Activated naive CD8-positive, alpha-beta T cell treated with anti-CD3 and anti-CD28 coated beads, Interleukin-2, amount 50 U/mL, for 24 hours (primary cell): ENCODE results near the gene MIEF1.
"Not testable (repeated sequence)": the region's sequence is repeated elsewhere in the genome, so short reads cannot be mapped to it uniquely, and the experiment has no call there.

ENCODE experiments used
- ATAC-seq: fragments of 150-1000 bp; cut with Tn5 transposase; one replicate; pipeline ENCODE4 v1.10.0; 2021
- DNase-seq: peaks from one replicate; pipeline ENCODE4 v3.0.0; 2021
- H3K27ac Mint-ChIP-seq: one replicate; pipeline ENCODE4 v1.8.0; 2021; ENCODE audit warnings: mild to moderate bottlenecking, mixed read lengths
- H3K27me3 Mint-ChIP-seq: one replicate; pipeline ENCODE4 v1.8.0; 2021; ENCODE audit warnings: mixed read lengths
- H3K36me3 Mint-ChIP-seq: one replicate; pipeline ENCODE4 v1.8.0; 2021; ENCODE audit warnings: low read depth, mixed read lengths
- H3K4me1 Mint-ChIP-seq: one replicate; pipeline ENCODE4 v1.8.0; 2021; ENCODE audit warnings: mixed read lengths
- H3K4me3 Mint-ChIP-seq: one replicate; pipeline ENCODE4 v1.8.0; 2021; ENCODE audit warnings: mild to moderate bottlenecking, moderate library complexity, mixed read lengths
- H3K9me3 Mint-ChIP-seq: one replicate; pipeline ENCODE4 v1.8.0; 2021; ENCODE audit warnings: mixed read lengths

The MIEF1 gene

DNA sequence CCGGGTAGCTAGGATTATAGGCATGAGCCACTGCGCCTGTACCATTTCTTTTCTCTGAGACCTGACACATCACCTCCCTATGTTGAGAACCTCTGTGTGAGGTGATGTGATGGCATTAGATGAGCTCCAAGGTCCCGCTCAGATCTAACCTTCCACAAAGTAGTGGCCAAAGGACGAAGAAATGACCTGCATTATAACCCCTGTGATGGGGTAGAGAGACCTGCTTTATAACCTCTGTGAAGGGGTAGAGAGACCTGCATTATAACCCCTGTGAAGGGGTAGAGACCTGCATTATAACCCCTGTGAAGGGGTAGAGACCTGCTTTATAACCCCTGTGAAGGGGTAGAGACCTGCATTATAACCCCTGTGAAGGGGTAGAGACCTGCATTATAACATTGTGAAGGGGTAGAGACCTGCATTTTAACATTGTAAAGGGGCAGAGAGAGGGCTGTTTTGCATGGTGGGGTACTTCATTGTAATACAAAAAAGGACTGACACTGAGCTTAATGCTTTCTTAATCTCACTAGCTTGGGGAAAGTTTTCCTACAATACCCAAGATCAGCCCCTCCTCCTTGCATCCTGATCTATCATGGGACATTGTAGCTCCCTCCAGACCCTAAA is 8.5 kb downstream of the MIEF1 start:
- H3K27me3 Mint-ChIP-seq = no peaks in the 10 kb centered on the region
- peaks cover 34% of the 10 kb centered on the region for H3K4me1 Mint-ChIP-seq
- H3K27ac Mint-ChIP-seq = no peak overlapping the region
- H3K9me3 Mint-ChIP-seq = no peaks in the 10 kb centered on the region
- ATAC-seq = no peak
- no peak for DNase-seq
- peaks cover 69% of the 10 kb centered on the region for H3K36me3 Mint-ChIP-seq
- no peak overlapping the region for H3K4me3 Mint-ChIP-seq

DNA sequence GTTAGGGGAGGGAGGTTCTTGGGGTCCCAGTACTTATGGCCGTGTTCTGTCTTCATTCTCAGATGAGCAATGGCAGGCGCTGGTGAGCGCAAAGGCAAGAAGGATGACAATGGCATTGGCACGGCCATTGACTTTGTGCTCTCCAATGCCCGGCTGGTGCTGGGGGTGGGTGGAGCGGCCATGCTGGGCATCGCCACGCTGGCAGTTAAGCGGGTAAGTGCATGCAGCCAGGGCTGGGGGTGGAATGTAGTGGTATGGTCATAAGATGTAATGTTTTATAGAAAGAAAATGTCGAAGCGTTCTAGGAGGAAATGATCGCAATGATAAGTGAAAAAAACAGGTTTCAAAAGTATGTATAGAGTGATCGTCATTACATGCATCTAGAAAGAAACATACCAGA is 9.1 kb downstream of the MIEF1 start:
- H3K4me1 Mint-ChIP-seq = peaks cover 37% of the 10 kb centered on the region
- peaks cover 68% of the 10 kb centered on the region for H3K36me3 Mint-ChIP-seq
- no peak overlapping the region for H3K4me3 Mint-ChIP-seq
- ATAC-seq (no peak), DNase-seq (no peak)
- no peaks in the 10 kb centered on the region for H3K27me3 Mint-ChIP-seq
- H3K9me3 Mint-ChIP-seq = no peaks in the 10 kb centered on the region
- H3K27ac Mint-ChIP-seq = no peak overlapping the region

DNA sequence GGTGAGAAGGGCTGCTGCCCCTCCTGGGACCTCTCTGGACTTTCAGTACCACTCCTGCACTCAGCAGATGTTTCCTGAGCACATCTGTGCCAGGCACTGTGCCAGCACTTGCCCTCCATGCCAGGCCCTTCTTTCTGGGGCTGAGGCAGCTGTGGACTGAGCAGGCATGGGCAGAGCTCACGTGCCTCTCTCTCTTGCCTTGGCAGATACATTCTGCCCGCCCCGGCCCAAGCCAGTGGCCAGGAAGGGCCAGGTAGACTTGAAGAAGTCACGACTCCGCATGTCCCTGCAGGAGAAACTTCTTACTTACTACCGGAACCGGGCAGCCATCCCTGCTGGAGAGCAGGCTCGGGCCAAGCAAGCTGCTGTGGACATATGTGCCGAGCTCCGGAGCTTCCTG is 9.9 kb downstream of the MIEF1 start:
- ATAC-seq (no peak), DNase-seq (no peak)
- no peak overlapping the region for H3K27ac Mint-ChIP-seq
- peaks cover 35% of the 10 kb centered on the region for H3K4me1 Mint-ChIP-seq
- H3K27me3 Mint-ChIP-seq = no peaks in the 10 kb centered on the region
- no peaks in the 10 kb centered on the region for H3K9me3 Mint-ChIP-seq
- no peak overlapping the region for H3K4me3 Mint-ChIP-seq
- H3K36me3 Mint-ChIP-seq = peaks cover 61% of the 10 kb centered on the region

DNA sequence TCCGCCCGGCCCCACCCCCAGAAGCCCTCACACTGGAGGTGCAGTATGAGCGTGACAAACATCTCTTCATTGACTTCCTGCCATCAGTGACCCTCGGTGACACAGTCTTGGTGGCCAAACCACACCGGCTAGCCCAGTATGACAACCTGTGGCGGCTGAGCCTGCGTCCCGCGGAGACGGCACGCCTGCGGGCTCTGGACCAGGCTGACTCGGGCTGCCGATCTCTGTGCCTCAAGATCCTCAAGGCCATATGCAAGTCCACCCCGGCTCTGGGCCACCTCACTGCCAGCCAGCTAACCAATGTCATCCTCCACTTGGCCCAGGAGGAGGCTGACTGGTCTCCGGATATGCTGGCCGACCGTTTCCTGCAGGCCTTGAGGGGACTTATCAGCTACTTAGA is 11.7 kb downstream of the MIEF1 start:
- ATAC-seq = no peak
- Mint-ChIP-seq H3K36me3 (peaks cover 56% of the 10 kb centered on the region), H3K4me3 (no peak overlapping the region)

DNA sequence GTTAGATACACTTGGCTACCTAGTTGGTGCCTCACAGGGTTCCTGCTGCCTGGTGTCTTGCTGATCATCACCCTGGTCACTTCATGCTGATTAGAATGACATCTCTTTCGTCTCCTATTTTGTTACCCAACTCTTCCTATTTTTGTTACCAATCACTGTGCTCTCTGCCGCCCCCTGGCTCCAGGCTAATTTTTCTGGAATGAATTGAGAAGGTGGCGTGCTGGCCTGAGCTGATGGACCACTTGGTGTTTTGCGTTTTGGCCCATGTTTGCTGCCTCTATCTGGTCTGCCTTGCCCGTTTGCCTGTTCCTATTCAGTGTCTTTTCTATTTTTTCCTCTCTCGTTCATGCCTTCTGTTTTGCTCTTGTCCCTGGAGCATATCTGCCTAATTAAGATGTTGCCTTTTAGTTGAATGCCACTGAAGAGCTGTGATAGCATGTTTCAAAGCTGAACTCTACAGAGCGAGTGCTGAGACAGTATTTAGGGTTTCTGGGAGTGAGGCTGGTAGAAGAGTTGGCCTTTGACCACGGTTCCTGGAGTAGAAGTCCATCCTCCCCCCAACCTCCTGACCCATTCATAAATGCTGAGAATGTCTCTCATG is 12.4 kb downstream of the MIEF1 start:
- peak overlapping the region; percentile 28 for H3K27ac Mint-ChIP-seq
- peaks cover 42% of the 10 kb centered on the region for H3K4me1 Mint-ChIP-seq
- no peak for ATAC-seq
- H3K4me3 Mint-ChIP-seq = no peak overlapping the region
- no peaks in the 10 kb centered on the region for H3K9me3 Mint-ChIP-seq
- no peaks in the 10 kb centered on the region for H3K27me3 Mint-ChIP-seq
- peak; percentile 60 for DNase-seq
- peaks cover 52% of the 10 kb centered on the region for H3K36me3 Mint-ChIP-seq

More for the DNA sequence above, 11.7 kb downstream of the MIEF1 start:
- Mint-ChIP-seq H3K27ac (no peak overlapping the region), H3K9me3 (no peaks in the 10 kb centered on the region), H3K4me1 (peaks cover 36% of the 10 kb centered on the region), H3K27me3 (no peaks in the 10 kb centered on the region)
- no peak for DNase-seq

DNA sequence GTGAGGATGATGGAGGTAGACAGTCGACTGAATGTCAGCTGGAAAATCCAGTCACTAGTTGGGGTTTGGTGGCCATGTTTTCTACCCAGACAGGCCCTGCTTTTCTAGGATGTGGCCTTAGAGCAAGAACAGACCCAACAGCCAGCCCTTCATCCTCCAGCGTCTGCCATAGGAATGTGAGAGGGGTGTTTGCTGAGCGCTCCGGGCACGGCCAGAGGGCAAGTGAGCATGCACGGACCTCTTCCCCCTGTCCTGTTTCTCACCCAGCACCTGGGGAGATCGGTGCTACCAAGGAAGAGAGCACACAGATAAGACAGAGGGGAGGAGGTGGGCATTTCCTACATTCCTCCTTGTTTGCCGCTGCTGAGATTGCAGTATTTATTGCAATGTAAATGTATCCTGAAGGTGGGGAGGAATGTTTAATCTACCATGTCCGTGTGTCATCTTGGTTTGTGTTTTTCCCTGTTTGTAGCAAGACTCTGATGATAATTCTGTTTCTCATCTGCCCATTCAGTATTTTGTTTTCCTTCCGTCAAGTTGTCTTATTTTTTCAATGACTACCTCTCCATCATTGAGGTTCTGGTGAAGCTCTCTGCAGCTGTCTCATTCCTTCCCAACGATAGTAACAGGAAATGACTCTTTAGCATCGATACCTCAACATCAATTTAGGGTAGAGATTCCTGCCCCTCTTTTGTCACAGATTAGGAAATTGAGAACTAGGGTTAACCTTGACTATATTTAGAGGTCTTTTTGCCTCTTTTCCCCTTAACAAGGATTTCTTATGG is 13.4 kb downstream of the MIEF1 start:
- Mint-ChIP-seq H3K36me3 (peaks cover 51% of the 10 kb centered on the region), H3K4me3 (no peak overlapping the region), H3K27ac (peak overlapping the region; percentile 34)

DNA sequence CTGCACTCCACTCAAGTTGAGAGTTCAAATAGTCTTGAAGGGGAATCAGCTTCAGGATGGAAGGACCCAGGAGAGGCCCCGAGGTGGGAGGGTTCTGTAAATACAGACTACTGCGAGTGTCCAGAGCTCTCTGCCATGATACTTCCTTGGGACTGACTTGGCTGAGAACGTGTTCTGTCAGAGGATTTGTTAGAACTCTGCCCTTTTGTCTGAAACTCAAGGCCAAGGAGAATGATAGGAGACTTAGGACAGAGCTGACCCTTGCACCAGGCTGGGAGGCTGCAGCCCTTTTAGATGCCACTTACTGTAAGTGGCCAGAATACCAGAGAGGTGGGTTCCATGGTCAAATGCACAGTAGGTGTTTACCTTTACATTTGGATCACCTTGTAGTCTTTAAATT is 15.4 kb downstream of the MIEF1 start:
- Mint-ChIP-seq H3K4me1 (peaks cover 58% of the 10 kb centered on the region), H3K4me3 (no peak overlapping the region), H3K36me3 (peaks cover 54% of the 10 kb centered on the region), H3K27me3 (peaks cover 3% of the 10 kb centered on the region), H3K9me3 (no peaks in the 10 kb centered on the region), H3K27ac (peak overlapping the region; percentile 64)
- DNase-seq (no peak), ATAC-seq (no peak)

More for the DNA sequence above, 13.4 kb downstream of the MIEF1 start:
- Mint-ChIP-seq H3K9me3 (no peaks in the 10 kb centered on the region), H3K27me3 (peaks cover 3% of the 10 kb centered on the region), H3K4me1 (peaks cover 47% of the 10 kb centered on the region)
- no peak for DNase-seq
- no peak for ATAC-seq

DNA sequence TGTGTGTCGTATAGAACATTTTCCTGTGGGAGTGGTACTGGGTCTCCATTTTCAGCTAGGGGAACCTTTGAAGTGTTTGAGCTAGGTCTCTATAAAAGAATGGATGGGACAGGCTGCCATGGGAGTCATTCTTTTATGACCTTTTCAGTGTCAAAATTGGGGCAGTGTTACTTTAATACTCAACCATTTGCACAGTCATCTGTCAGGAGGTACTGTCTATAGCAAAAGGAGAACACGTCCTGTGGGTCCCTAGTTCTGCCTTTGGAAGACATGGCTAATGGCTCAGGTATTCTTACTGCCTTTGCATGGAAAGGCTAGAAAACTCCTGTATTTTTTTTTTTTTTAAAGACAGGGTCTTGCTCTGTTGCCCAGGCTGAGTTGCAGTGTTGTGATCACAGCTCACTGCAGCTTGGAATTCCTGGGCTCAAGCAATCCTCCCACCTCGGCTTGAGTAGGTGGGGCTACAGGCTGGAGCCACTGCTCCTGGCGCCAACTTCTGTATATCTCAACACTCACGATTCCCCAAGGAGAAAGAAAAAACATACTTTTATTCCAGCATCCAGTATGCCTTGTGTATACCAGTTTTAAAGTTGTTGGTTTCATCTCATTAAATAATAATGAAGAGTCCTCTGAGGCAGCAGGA is 16.2 kb downstream of the MIEF1 start:
- no peak for ATAC-seq
- DNase-seq = no peak
- H3K27ac Mint-ChIP-seq = peak overlapping the region; percentile 100
- H3K9me3 Mint-ChIP-seq = no peaks in the 10 kb centered on the region
- H3K27me3 Mint-ChIP-seq = peaks cover 3% of the 10 kb centered on the region
- peaks cover 58% of the 10 kb centered on the region for H3K36me3 Mint-ChIP-seq
- peak overlapping the region; percentile 95 for H3K4me3 Mint-ChIP-seq
- peaks cover 66% of the 10 kb centered on the region for H3K4me1 Mint-ChIP-seq

DNA sequence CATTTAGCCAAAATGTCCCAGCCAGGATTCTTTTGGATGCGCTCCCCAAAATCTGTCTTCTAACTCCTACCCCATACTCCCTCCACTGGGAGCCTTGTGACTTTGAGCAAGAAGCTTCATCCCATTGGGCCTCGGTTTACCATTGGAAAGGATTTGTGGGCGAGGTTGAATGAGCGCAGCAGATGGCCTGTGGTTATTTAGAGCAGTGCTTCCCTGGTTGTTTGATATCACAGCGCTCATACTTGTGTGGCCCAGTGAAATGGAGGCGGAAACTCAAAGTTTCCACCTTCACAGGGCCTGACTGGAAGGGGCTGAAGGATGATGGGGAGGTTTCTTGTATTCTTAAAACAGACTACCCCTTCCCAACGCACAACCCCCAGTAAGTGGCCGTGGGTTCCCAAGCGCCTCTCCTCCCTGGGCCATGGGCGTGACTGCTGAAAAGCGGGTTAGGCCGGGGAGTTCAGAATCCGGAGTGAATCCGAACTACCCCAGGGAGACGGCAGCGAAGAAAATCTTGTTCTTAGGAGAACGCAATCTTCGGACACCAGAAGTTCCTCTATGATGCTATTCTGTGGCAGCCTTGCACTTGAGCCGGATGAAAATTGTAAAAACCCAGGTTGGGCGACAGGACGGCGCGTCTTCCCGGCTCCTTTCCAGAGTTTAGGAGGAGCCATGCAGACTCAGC is 17.0 kb downstream of the MIEF1 start:
- peaks cover 60% of the 10 kb centered on the region for H3K36me3 Mint-ChIP-seq
- DNase-seq (peak; percentile 43), ATAC-seq (peak; percentile 12)

DNA sequence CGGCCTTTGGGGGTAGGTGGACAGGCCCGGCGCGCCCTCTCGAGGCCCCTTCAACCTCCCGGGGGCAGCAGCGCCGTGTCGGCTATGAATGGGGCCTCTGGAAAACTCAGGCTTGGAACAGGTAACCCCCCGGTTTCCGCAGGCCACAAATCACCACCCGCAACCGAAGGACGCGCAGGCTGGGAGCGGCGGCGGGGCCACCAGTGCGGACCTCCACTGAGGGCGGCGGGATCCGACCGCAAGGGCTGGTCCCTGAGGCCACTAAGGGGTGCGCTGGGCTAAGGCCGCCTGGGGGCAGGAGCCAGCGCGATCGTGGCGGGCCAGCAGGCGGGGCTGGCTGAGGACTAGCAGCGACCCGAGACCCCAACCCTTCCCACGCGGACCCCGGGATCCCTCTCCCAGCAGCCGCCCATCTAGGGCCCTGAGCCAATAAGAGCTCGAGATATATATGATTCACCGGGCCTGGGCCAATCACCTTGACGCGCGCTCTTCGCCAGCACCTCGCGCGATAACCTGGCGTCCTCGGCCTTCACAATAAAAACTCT is 17.7 kb downstream of the MIEF1 start:
- H3K9me3 Mint-ChIP-seq = no peaks in the 10 kb centered on the region

More for the DNA sequence above, 17.0 kb downstream of the MIEF1 start:
- H3K4me3 Mint-ChIP-seq = peak overlapping the region; percentile 95
- peaks cover 71% of the 10 kb centered on the region for H3K4me1 Mint-ChIP-seq
- H3K27me3 Mint-ChIP-seq = peaks cover 3% of the 10 kb centered on the region
- peak overlapping the region; percentile 100 for H3K27ac Mint-ChIP-seq
- no peaks in the 10 kb centered on the region for H3K9me3 Mint-ChIP-seq

DNA sequence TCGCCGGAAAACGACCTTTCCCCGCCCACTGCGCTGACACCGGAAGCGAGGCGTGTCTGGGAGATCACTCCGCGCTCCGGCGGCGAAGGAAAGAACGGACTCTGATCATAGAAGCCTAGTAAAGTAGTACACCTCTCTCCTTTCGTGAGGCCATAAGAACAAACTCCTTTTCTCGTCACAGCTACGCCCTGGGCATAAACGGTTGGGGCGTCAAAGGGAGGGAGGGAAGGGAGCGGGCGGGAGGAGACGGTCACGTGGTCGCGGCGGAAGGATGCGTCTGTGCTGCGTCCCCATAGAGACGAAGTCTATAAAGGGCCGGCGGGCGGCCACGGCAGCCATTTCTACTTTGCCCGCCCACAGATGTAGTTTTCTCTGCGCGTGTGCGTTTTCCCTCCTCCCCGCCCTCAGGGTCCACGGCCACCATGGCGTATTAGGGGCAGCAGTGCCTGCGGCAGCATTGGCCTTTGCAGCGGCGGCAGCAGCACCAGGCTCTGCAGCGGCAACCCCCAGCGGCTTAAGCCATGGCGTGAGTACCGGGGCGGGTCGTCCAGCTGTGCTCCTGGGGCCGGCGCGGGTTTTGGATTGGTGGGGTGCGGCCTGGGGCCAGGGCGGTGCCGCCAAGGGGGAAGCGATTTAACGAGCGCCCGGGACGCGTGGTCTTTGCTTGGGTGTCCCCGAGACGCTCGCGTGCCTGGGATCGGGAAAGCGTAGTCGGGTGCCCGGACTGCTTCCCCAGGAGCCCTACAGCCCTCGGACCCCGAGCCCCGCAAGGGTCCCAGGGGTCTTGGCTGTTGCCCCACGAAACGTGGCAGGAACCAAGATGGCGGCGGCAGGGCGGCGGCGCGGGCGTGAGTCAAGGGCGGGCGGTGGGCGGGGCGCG is 18.4 kb downstream of the MIEF1 start, which contains the start of gene ATF4:
ATF4 (plus strand) TSS at position 337 of the 880 bp plus-strand sequence. CDS start 884 bp downstream, outside the sequence.
- H3K4me1 Mint-ChIP-seq = peaks cover 71% of the 10 kb centered on the region
- H3K36me3 Mint-ChIP-seq = peaks cover 63% of the 10 kb centered on the region
- no peaks in the 10 kb centered on the region for H3K9me3 Mint-ChIP-seq
- H3K4me3 Mint-ChIP-seq = peak within 1 kb of the TSS; percentile 95
- peaks cover 3% of the 10 kb centered on the region for H3K27me3 Mint-ChIP-seq
- ATAC-seq (peak; percentile 20), DNase-seq (peak; percentile 92)
- peak within 1 kb of the TSS; percentile 100 for H3K27ac Mint-ChIP-seq

More for the DNA sequence above, 17.7 kb downstream of the MIEF1 start:
- Mint-ChIP-seq H3K4me3 (peak overlapping the region; percentile 95), H3K4me1 (peaks cover 71% of the 10 kb centered on the region), H3K27ac (peak overlapping the region; percentile 100), H3K27me3 (peaks cover 3% of the 10 kb centered on the region), H3K36me3 (peaks cover 61% of the 10 kb centered on the region)
- ATAC-seq (peak; percentile 91), DNase-seq (peak; percentile 96)

DNA sequence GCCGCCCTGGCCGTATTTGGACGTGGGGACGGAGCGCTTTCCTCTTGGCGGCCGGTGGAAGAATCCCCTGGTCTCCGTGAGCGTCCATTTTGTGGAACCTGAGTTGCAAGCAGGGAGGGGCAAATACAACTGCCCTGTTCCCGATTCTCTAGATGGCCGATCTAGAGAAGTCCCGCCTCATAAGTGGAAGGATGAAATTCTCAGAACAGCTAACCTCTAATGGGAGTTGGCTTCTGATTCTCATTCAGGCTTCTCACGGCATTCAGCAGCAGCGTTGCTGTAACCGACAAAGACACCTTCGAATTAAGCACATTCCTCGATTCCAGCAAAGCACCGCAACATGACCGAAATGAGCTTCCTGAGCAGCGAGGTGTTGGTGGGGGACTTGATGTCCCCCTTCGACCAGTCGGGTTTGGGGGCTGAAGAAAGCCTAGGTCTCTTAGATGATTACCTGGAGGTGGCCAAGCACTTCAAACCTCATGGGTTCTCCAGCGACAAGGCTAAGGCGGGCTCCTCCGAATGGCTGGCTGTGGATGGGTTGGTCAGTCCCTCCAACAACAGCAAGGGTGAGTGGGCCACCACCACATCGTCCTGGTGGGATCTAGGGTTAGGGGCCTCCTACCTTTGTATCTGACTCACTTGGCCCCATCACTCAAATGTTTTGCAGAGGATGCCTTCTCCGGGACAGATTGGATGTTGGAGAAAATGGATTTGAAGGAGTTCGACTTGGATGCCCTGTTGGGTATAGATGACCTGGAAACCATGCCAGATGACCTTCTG is 19.2 kb downstream of the MIEF1 start:
- Mint-ChIP-seq H3K36me3 (peaks cover 61% of the 10 kb centered on the region), H3K27ac (peak overlapping the region; percentile 100), H3K4me1 (peaks cover 71% of the 10 kb centered on the region), H3K4me3 (peak overlapping the region; percentile 95)
- H3K27me3 Mint-ChIP-seq, DNase-seq, H3K9me3 Mint-ChIP-seq, ATAC-seq: not testable (repeated sequence)
